GM06990 (cell line): Measurements from ENCODE around the gene SLC34A1.

Source experiments
- DNase-seq: peaks from one replicate; pipeline ENCODE4 v3.0.0-alpha.2; 2011; ENCODE audit not compliant: insufficient read length; ENCODE audit errors: extremely low read depth
- H3K27me3 ChIP-seq: replicated peaks from 2 replicates; pipeline ENCODE4 v1.6.0; 2011; ENCODE audit warnings: low read length; ENCODE audit not compliant: control insufficient read depth, insufficient read depth
- H3K36me3 ChIP-seq: 2 replicates; pipeline ENCODE4 v1.5.1; 2011; ENCODE audit warnings: low read length; ENCODE audit not compliant: control insufficient read depth, insufficient read depth
- H3K4me3 ChIP-seq: replicated peaks from 2 replicates; pipeline ENCODE4 v1.5.1; 2011; ENCODE audit warnings: low read depth, mild to moderate bottlenecking, control low read depth, low read length
- TF ChIP-seq, protein P1 (sequence below): IDR thresholded peaks from 2 replicates; pipeline ENCODE4 v1.5.1; 2011; ENCODE audit warnings: low read length, control low read depth, mild to moderate bottlenecking, inconsistent platforms; ENCODE audit not compliant: insufficient read depth, poor library complexity, severe bottlenecking

SLC34A1 gene

DNA sequence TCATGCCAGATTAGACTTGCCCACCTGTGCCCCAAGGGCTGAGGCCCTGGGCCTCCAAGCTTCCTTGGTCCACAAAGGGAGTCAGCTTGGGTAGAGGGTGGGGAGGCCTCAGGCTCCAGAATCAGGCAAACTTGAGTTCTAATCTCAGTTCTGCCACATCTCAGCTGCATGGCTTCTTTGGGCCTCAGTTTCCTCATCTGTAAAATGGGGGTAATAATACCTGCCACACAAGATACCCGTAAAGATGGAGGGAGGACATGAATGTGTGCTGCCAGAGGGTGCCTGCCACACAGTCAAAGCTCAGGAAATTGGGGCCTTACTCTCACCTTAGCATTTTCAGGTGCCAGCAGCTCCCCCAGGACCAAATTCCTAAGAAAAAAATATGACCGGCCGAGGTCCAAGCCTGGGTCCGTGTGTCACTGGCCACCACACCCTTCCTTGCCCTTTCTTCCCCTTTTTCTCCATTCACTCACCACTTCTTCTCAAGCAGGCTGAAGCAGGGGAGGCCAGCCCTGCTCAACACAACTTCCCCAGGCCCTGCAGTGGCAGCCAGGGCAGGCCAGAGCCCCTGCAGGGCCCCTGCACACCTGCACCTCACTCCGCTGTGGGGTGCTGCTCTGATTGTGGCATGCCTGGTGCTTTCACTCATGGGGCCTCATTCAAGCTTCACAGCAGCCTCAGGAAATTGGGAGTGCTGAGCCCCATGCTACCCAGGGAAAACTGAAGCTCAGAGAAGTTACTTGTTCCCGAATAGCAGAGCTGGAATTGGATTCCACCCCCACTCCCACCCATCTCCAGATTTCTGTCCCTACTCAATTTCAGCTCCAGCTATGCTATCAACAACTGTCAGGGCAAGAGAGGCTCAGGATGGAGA lies 22.6 kb upstream of the SLC34A1 start:
- H3K36me3 ChIP-seq, result peaks cover under 1% of the 10 kb centered on the region
- no peak for DNase-seq
- no peaks in the 10 kb centered on the region for H3K27me3 ChIP-seq
- peak overlapping the region; percentile 23; the same call in 1 of the 2 replicates for H3K4me3 ChIP-seq
- TF ChIP-seq, protein P1, sequence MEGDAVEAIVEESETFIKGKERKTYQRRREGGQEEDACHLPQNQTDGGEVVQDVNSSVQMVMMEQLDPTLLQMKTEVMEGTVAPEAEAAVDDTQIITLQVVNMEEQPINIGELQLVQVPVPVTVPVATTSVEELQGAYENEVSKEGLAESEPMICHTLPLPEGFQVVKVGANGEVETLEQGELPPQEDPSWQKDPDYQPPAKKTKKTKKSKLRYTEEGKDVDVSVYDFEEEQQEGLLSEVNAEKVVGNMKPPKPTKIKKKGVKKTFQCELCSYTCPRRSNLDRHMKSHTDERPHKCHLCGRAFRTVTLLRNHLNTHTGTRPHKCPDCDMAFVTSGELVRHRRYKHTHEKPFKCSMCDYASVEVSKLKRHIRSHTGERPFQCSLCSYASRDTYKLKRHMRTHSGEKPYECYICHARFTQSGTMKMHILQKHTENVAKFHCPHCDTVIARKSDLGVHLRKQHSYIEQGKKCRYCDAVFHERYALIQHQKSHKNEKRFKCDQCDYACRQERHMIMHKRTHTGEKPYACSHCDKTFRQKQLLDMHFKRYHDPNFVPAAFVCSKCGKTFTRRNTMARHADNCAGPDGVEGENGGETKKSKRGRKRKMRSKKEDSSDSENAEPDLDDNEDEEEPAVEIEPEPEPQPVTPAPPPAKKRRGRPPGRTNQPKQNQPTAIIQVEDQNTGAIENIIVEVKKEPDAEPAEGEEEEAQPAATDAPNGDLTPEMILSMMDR, result peak; percentile 29

DNA sequence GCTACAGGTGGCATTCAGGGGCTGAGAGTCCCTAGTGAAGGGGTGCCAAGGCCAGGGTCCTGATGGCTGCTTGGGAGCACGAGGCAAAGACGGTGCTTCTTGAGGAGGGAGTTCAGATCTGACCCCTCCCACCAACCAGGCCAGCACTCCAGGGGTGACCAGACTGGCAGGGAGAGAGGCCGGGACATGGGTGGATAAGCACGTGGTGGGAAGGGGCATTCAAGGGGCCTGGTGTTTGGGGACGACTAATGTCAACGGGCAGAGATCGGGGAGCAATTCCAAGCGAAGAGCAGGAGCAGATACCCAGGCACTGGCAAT lies 22.0 kb upstream of the SLC34A1 start:
- peak overlapping the region; percentile 23 for H3K4me3 ChIP-seq
- TF ChIP-seq, protein P1, result no peak
- no peak for DNase-seq

DNA sequence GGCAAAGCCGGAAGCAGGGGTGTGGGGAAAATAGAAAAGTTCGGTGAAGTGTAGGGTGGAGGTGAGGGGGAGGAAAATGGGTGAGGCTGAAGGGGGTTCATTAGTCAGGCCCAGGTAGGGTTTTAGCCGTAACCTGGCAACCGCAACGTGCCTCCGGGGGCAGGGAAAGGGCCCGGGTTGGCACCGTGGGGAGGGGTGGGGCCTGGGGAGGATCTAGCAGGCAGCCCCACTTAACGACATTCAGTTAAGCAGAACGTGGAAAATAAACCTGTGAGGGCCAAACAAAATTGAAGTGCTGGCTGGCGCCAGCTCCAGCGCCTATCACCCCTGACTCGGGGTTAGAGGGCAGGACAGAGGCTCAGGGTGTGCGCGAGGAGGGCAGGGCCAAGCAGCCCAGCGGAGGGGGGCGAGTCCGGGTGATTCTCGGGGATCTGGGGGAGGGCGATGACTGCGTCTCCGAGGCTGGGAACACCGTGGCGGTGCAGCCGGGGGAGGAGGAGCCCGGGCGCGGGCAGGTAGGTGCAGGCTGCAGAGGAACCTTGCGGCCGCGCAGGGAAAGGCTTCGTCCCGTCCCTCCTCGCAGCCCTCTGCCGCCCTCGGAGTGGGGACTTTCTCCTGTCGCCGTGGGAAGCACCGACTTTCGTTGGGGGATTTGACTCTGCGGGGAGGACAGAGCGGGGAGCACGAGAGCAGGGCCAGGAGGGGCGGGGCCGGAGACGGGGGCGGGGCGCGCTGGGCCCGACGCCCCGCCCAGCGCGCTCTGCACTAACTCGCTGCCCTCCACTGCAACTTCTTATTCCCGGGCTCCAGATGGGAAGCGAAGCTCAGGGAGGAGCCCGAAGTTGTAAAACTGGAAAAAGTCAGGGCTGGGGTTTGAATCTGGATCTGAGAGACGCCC lies 21.4 kb upstream of the SLC34A1 start:
- peak; percentile 82 for DNase-seq
- Histone ChIP-seq H3K36me3 (peaks cover 5% of the 10 kb centered on the region), H3K4me3 (peak overlapping the region; percentile 53), H3K27me3 (no peaks in the 10 kb centered on the region)
- TF ChIP-seq, protein P1, result no peak

More for the DNA sequence above, 22.0 kb upstream of the SLC34A1 start:
- Histone ChIP-seq H3K36me3 (peaks cover 4% of the 10 kb centered on the region), H3K27me3 (no peaks in the 10 kb centered on the region)

DNA sequence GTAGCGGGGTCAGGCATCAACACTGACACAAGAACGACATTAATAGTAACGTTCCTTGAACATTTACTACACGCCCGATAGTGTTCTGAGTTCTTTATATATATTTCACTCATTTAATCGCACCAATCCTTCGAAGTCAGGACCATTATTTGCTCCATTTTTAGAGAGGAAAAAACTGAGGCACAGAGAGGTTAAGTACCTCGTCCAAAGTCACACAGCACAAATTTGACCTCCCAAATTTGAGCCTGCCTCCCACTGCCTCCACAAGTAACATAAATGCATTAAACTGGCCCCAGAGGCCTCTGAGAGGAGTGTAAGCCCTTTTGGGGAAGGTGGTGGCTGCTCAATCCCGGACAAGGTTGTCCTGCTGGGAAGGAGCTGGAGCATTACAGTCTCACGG lies 20.7 kb upstream of the SLC34A1 start:
- H3K36me3 ChIP-seq, result peaks cover 12% of the 10 kb centered on the region
- TF ChIP-seq, protein P1, result no peak
- H3K4me3 ChIP-seq, result peak overlapping the region; percentile 53
- no peaks in the 10 kb centered on the region for H3K27me3 ChIP-seq
- DNase-seq, result no peak

DNA sequence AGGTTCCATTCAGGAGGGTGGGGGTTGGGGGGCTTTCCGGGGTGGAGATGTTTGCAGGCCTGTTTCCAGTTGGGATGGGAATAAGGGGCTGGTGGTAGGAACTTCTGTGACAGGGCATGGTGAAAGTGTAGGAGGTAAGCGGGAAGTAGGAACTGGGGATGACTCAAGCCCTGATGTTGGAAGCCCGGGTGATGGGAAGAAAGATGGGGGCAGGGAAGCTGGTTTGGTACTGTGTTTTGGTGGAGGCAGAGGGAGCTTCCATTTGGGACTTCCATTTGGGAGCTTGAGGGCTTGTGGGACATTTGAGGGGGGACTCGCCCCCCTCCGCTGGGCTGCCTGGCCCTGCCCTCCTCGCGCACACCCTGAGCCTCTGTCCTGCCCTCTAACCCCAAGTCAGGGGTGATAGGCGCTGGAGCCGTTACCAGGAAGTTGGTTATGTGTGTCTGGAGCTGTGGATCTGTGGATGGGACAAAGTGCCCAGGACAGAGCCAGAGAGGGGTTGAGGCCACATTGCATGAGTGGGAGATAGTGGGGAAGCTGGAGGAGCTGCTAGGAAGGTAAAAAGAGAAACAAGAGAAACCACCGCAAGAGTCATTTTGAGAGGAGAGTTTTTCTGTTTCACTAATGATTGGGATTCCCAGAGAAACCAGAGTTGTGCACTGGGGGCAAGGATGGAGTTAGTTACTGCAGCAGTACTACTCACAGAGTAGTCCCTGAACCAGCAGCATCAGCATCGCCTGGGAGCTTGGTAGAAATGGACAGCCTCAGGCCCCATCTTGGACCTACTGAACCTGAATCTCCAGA lies 19.9 kb upstream of the SLC34A1 start:
- H3K27me3 ChIP-seq, result no peaks in the 10 kb centered on the region
- DNase-seq, result peak; percentile 71
- H3K4me3 ChIP-seq, result peak overlapping the region; percentile 40
- TF ChIP-seq, protein P1, result no peak
- peaks cover 15% of the 10 kb centered on the region for H3K36me3 ChIP-seq
